ENCODE results near the gene GPC6.

The GPC6 gene

GRCh38 chr13:93558637-93559036 is 332.0 kb downstream of the GPC6 start:
- no peak for DNase-seq (ENCODE audit: low read depth in 1 of 2, low spot score in 1 of 2)

- DNase-seq (ENCODE audit: low read depth in 1 of 2, low spot score in 1 of 2) = no peak
Observed at GRCh38 chr13:93559718-93560117, 333.1 kb downstream of the GPC6 start.

GRCh38 chr13:93561576-93562225 is 335.1 kb downstream of the GPC6 start:
- DNase-seq (ENCODE audit: low read depth in 1 of 2, low spot score in 1 of 2) = no peak

- DNase-seq (ENCODE audit: low read depth in 1 of 2, low spot score in 1 of 2) = no peak
Observed at GRCh38 chr13:93562676-93563075, 336.1 kb downstream of the GPC6 start.

- no peak for DNase-seq (ENCODE audit: low read depth in 1 of 2, low spot score in 1 of 2)
Observed at GRCh38 chr13:93577105-93577504, 350.5 kb downstream of the GPC6 start.

GRCh38 chr13:93589788-93590187 is 363.2 kb downstream of the GPC6 start:
- no peak for DNase-seq (ENCODE audit: low read depth in 1 of 2, low spot score in 1 of 2)

GRCh38 chr13:93603043-93603442 is 376.4 kb downstream of the GPC6 start:
- no peak for DNase-seq (ENCODE audit: low read depth in 1 of 2, low spot score in 1 of 2)

- no peak for DNase-seq (ENCODE audit: low read depth in 1 of 2, low spot score in 1 of 2)
Observed at GRCh38 chr13:93614776-93615175, 388.2 kb downstream of the GPC6 start.

- no peak for DNase-seq (ENCODE audit: low read depth in 1 of 2, low spot score in 1 of 2)
Observed at GRCh38 chr13:93620181-93620765, 393.7 kb downstream of the GPC6 start.

GRCh38 chr13:93621051-93621450 is 394.4 kb downstream of the GPC6 start:
- DNase-seq (ENCODE audit: low read depth in 1 of 2, low spot score in 1 of 2) = no peak

GRCh38 chr13:93621966-93622365 is 395.4 kb downstream of the GPC6 start:
- no peak for DNase-seq (ENCODE audit: low read depth in 1 of 2, low spot score in 1 of 2)

GRCh38 chr13:93624311-93624777 is 397.7 kb downstream of the GPC6 start:
- no peak for DNase-seq (ENCODE audit: low read depth in 1 of 2, low spot score in 1 of 2)

GRCh38 chr13:93625536-93625935 is 398.9 kb downstream of the GPC6 start:
- DNase-seq (ENCODE audit: low read depth in 1 of 2, low spot score in 1 of 2) = no peak

GRCh38 chr13:93628136-93628797 is 401.7 kb downstream of the GPC6 start:
- DNase-seq (ENCODE audit: low read depth in 1 of 2, low spot score in 1 of 2) = no peak

GRCh38 chr13:93635616-93636032 is 409.0 kb downstream of the GPC6 start:
- no peak for DNase-seq (ENCODE audit: low read depth in 1 of 2, low spot score in 1 of 2)

- DNase-seq (ENCODE audit: low read depth in 1 of 2, low spot score in 1 of 2) = no peak
Observed at GRCh38 chr13:93637852-93638251, 411.2 kb downstream of the GPC6 start.

- no peak for DNase-seq (ENCODE audit: low read depth in 1 of 2, low spot score in 1 of 2)
Observed at GRCh38 chr13:93640452-93640851, 413.8 kb downstream of the GPC6 start.

GRCh38 chr13:93646245-93646644 is 419.6 kb downstream of the GPC6 start:
- no peak for DNase-seq (ENCODE audit: low read depth in 1 of 2, low spot score in 1 of 2)

- no peak for DNase-seq (ENCODE audit: low read depth in 1 of 2, low spot score in 1 of 2)
Observed at GRCh38 chr13:93649496-93649895, 422.9 kb downstream of the GPC6 start.

GRCh38 chr13:93653776-93654175 is 427.2 kb downstream of the GPC6 start:
- DNase-seq (ENCODE audit: low read depth in 1 of 2, low spot score in 1 of 2) = no peak

- DNase-seq (ENCODE audit: low read depth in 1 of 2, low spot score in 1 of 2) = no peak
Observed at GRCh38 chr13:93655154-93655553, 428.5 kb downstream of the GPC6 start.

- DNase-seq (ENCODE audit: low read depth in 1 of 2, low spot score in 1 of 2) = no peak
Observed at GRCh38 chr13:93660391-93661063, 433.9 kb downstream of the GPC6 start.
